Thoracic aorta (tissue), 2 donors: ENCODE results near the gene WDR48. TPM values are rescaled to one million over a fixed set of nuclear protein-coding genes. Genes with fewer than 3 reads are reported as not detected.

Experiments used
- ATAC-seq: fragments of 150-250 bp; one replicate; pipeline ENCODE4 v1.8.0; 2017; ENCODE audit warnings: low read depth; ENCODE audit not compliant: insufficient number of reproducible peaks, low FRiP score
- DNase-seq: peaks from one replicate; pipeline ENCODE4 v3.0.0-alpha.2; 2020; ENCODE audit warnings: low spot score
- H3K27ac ChIP-seq, 2 donors: fragments of 200-600 bp; sonication (generic); 1 replicate in 1 of 2; 2 replicates in 1 of 2; pipeline ENCODE4 v1.5.1; 2016; ENCODE audit warnings: mild to moderate bottlenecking in 2 of 2, moderate library complexity in 2 of 2
- H3K27me3 ChIP-seq: fragments of 200-600 bp; sonication (generic); replicated peaks from 2 replicates; pipeline ENCODE4 v1.6.0; 2016; ENCODE audit warnings: mild to moderate bottlenecking; ENCODE audit not compliant: insufficient read depth
- H3K36me3 ChIP-seq: fragments of 200-600 bp; sonication (generic); one replicate; pipeline ENCODE4 v1.5.1; 2016
- H3K4me1 ChIP-seq, 2 donors: fragments of 200-600 bp; sonication (generic); 1 replicate in 1 of 2; 2 replicates in 1 of 2; pipeline versions ENCODE4 v1.5.1 to v1.6.0; 2016; ENCODE audit warnings: low read depth in 2 of 2, mild to moderate bottlenecking in 1 of 2; ENCODE audit not compliant: control insufficient read depth in 1 of 2
- H3K4me3 ChIP-seq: fragments of 200-600 bp; sonication (generic); 2 replicates; pipeline ENCODE4 v1.5.1; 2016; ENCODE audit warnings: mild to moderate bottlenecking
- H3K9me3 ChIP-seq: fragments of 200-600 bp; sonication (generic); 2 replicates; pipeline ENCODE4 v1.5.1; 2016
- total RNA-seq, 2 donors: library from RNA; depleted of rRNA; stranded (reverse); fragments of >200 nt; gene quantifications; one replicate each; pipeline versions ENCODE4 v1.1.0 to v1.2.3, GENCODE V29; 2016
- TF ChIP-seq, protein P1 (sequence below): fragments of 200-600 bp; sonication (generic); IDR thresholded peaks from one replicate; pipeline ENCODE4 v1.5.1; 2019; ENCODE audit warnings: antibody characterized with exemption

The WDR48 gene
- total RNA-seq, 2 donors from 2014 or later: 17.7 to 29.9 TPM

DNA sequence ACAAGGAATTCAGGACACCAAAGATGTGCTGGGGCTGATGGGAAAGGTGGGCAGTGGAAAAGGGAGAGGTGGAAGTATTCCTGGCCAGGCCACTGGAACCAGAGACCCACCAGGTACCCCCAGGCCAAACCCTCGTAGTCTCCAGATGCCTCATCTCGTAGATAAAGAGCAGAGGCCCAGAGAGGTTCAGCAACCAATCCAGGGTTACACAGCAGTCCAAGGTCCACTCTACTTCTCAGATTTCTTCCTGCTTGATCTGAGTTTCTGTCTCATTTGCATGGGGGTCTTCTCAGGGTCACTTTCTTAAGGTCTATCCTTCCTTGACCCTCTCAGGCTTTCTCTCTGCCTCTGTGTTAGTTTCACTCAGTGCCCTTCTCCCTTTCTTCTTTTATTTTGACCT lies 60.7 kb downstream of the WDR48 start:
- Histone ChIP-seq H3K36me3 (no peaks in the 10 kb centered on the region), H3K4me3 (no peak overlapping the region), H3K4me1 (peaks cover 0 to 12% of the 10 kb centered on the region in 2 donors), H3K27ac (no peak overlapping the region), H3K9me3 (no peaks in the 10 kb centered on the region), H3K27me3 (no peaks in the 10 kb centered on the region)
- no peak for ATAC-seq
- TF ChIP-seq, protein P1, sequence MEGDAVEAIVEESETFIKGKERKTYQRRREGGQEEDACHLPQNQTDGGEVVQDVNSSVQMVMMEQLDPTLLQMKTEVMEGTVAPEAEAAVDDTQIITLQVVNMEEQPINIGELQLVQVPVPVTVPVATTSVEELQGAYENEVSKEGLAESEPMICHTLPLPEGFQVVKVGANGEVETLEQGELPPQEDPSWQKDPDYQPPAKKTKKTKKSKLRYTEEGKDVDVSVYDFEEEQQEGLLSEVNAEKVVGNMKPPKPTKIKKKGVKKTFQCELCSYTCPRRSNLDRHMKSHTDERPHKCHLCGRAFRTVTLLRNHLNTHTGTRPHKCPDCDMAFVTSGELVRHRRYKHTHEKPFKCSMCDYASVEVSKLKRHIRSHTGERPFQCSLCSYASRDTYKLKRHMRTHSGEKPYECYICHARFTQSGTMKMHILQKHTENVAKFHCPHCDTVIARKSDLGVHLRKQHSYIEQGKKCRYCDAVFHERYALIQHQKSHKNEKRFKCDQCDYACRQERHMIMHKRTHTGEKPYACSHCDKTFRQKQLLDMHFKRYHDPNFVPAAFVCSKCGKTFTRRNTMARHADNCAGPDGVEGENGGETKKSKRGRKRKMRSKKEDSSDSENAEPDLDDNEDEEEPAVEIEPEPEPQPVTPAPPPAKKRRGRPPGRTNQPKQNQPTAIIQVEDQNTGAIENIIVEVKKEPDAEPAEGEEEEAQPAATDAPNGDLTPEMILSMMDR: no peak
- DNase-seq: no peak

- H3K4me1 ChIP-seq: peaks cover 0 to 6% of the 10 kb centered on the region in 2 donors
- ATAC-seq (no peak), DNase-seq (no peak)
- H3K27ac ChIP-seq: no peak overlapping the region
- H3K9me3 ChIP-seq: no peaks in the 10 kb centered on the region
- H3K4me3 ChIP-seq: no peak overlapping the region
- TF ChIP-seq, protein P1: no peak
- H3K27me3 ChIP-seq: no peaks in the 10 kb centered on the region
- H3K36me3 ChIP-seq: no peaks in the 10 kb centered on the region
Observed at GRCh38 chr3:39113291-39113690, 61.5 kb downstream of the WDR48 start.

GRCh38 chr3:39114456-39114855 lies 62.6 kb downstream of the WDR48 start:
- no peaks in the 10 kb centered on the region for H3K36me3 ChIP-seq
- ATAC-seq (no peak), DNase-seq (no peak)
- H3K4me3 ChIP-seq: no peak overlapping the region
- H3K9me3 ChIP-seq: no peaks in the 10 kb centered on the region
- H3K4me1 ChIP-seq: no peaks in the 10 kb centered on the region
- TF ChIP-seq, protein P1: no peak
- no peaks in the 10 kb centered on the region for H3K27me3 ChIP-seq
- no peak overlapping the region for H3K27ac ChIP-seq

DNA sequence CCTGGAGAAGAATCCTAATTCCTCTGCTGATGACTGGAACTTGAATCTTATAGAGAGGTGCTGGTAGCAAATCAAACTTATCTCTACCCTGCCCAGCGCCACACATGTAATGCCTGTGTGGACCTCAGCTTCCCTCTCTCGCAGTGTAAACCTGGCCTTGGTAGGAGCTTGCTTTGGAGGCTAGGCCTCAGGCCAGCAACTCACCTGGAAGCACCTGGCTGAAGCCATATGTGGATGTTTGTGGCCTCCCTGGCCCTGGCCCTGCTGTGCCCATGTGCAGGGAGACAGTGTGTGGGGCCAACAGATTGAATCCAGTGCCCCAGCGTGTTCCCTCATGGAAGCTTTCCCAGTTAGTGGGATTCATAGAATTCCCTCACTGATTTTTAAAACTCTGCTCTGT lies 64.1 kb downstream of the WDR48 start:
- Histone ChIP-seq H3K27me3 (no peaks in the 10 kb centered on the region), H3K4me1 (no peaks in the 10 kb centered on the region), H3K4me3 (no peak overlapping the region), H3K9me3 (no peaks in the 10 kb centered on the region), H3K36me3 (peaks cover 5% of the 10 kb centered on the region), H3K27ac (no peak overlapping the region)
- DNase-seq (no peak), ATAC-seq (no peak)
- TF ChIP-seq, protein P1: no peak

DNA sequence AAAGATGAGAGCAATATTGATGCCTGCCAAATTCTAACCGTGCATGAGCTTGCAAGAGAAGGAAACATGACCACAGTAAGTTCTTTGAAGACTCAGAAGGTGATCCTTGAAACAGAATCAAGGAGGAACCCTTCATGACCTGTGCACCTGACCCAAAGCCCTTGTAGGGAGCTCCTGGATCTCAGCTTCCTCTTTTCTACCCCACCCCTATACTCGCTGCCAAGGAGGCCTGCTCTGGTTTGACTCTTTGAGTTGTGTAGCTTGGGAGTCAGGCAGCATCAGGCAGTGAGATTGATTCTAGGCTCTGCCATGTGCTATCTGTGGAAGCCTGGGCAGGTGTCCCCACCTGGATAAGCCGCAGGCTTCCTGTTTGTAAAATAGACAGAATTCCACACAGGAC lies 66.3 kb downstream of the WDR48 start:
- no peaks in the 10 kb centered on the region for H3K4me1 ChIP-seq
- H3K4me3 ChIP-seq: no peak overlapping the region
- H3K36me3 ChIP-seq: peaks cover 5% of the 10 kb centered on the region
- DNase-seq: no peak
- no peaks in the 10 kb centered on the region for H3K9me3 ChIP-seq
- TF ChIP-seq, protein P1: no peak
- no peak overlapping the region for H3K27ac ChIP-seq
- no peaks in the 10 kb centered on the region for H3K27me3 ChIP-seq
- ATAC-seq: no peak
